Measurements from ENCODE around the gene TBX1. TPM values are rescaled to one million over a fixed set of nuclear protein-coding genes. Genes with fewer than 3 reads are reported as not detected.

TBX1 gene
- total RNA-seq, 1 experiment from 2014 or later, result 3.9 TPM

DNA sequence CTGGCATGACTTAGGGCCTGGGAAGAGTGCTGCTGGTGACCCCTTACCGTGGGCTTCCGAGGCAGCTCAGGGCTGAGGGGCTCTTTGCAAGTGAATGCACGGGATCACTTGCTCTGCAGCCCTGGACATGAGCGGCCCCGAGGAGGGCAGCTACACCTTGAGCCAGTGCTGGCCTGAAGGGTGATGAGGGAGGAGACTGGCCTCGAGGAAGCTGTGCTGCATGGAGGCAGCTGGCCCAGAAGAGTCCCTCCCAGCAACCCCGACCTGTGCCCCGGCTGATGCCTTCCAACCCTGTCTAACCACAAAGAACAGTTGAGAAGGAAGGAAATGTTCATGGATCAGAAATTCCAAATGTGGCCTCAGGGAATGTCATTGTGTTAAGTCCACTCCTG, 45.2 kb downstream of the TBX1 start (continued):
- TF ChIP-seq, protein P1, sequence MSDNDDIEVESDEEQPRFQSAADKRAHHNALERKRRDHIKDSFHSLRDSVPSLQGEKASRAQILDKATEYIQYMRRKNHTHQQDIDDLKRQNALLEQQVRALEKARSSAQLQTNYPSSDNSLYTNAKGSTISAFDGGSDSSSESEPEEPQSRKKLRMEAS (IDR thresholded peaks at IDR 0.05), result no peak
- no peak for TF ChIP-seq RAD21 (IDR thresholded peaks at IDR 0.05; ENCODE audit: low read depth)
- TF ChIP-seq FOSL1 (IDR thresholded peaks at IDR 0.05; ENCODE audit: low read depth), result no peak
- TF ChIP-seq SP1 (IDR thresholded peaks at IDR 0.05; ENCODE audit: low read depth), result no peak
- no peak for TF ChIP-seq TCF7L2 (IDR thresholded peaks at IDR 0.05; ENCODE audit: borderline replicate concordance, extremely low read depth, insufficient read depth, insufficient read length)

DNA sequence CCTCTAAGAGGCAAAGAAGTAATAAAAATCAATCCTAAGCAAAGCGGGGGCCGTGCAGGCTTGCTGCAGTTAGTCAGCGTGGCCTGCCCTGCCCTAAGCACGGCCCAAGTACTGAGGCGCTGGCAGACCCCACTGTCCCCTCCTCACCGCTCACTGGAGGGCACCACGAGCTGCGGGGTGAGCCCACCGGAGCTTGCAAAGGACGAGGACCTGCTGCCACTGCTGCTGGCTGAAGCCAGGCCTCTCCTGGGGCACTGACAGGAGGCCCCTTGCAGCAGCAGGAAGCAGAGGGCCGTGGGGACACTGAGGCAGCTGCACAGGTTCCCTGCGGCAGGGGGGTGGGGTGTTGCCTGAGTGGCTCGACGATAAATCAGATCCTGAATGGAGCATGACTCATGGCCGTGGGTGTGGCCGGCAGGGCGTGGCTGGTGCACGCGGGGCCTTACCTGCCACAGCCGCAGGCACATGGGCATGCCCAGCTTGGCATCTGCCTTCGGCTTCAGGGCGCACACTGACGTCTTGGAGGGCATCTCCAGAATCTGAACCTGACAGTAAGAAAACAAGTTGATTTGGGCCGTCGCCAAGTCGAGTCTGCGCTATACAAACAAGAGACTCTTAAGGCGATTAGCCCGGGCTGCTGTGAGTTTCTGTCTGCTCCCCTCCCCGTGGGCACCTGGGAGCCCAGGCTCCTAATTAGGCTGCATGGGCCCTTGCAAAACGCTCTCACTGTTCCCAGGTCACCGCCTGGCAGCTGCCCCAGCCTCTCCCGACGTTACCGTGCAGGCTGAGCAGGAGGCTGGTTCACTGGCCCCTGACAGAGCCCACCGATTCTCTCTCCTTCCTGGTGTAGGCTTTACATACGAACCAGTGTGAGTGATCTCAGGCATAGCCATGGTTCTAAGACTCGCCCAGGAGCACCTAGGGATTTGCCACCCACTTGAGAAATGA, 45.9 kb downstream of the TBX1 start:
- intact Hi-C loops (cut with micrococcal nuclease), result no loop called here
- H3K9ac ChIP-seq (ENCODE audit: low read length), result peak overlapping the region; percentile 58
- POLR2A ChIA-PET, result no interaction called here

More for the DNA sequence above, 45.9 kb downstream of the TBX1 start:
- Histone ChIP-seq H3K4me2 (ENCODE audit: low read length) (peak overlapping the region; percentile 73), H3K79me2 (ENCODE audit: insufficient read depth, low read length) (no peaks in the 10 kb centered on the region), H3K9me2 (ENCODE audit: insufficient read depth) (no peaks in the 10 kb centered on the region), H3K36me3 (ENCODE audit: control insufficient read depth in 1 of 2, insufficient read depth in 2 of 2, low read length in 2 of 2) (no peaks in the 10 kb centered on the region), H2AFZ (ENCODE audit: low read depth, low read length, poor library complexity, severe bottlenecking) (no peak overlapping the region), H3K9me3 (ENCODE audit: control insufficient read depth in 1 of 2, insufficient read depth in 1 of 2, low read depth in 1 of 2, low read length in 2 of 2) (no peaks in the 10 kb centered on the region), H3K4me3 (replicated peaks in 1 of 2; ENCODE audit: low read depth in 1 of 2, low read length in 2 of 2) (peak overlapping the region; percentile 9 to 28; a peak in 3 of 4 replicates), H3K27ac (ENCODE audit: low read depth, low read length) (peak overlapping the region; percentile 57), H4K20me1 (ENCODE audit: insufficient read depth) (no peaks in the 10 kb centered on the region), H3K4me1 (ENCODE audit: control insufficient read depth in 1 of 2, insufficient read depth in 2 of 2, low read length in 2 of 2) (peaks cover 16 to 20% of the 10 kb centered on the region in 2 experiments), H3K27me3 (ENCODE audit: insufficient read depth, low read length) (no peaks in the 10 kb centered on the region)
- ChIA-PET RAD21 (ENCODE audit: low non-redundant PET in 1 of 2, low total read pairs in 2 of 2, uncharacterized antibody in 2 of 2, unreplicated experiment in 2 of 2) (interaction anchor here in 1 of 2 experiments (1.2 kb wide), 1 partner anchor 76 kb away, joined by 13 read pairs; no protein-coding TSS in a partner anchor), CTCF (no interaction called here)
- TSS peak; percentile 34 for BruUV-seq (replicated peaks)
- TF ChIP-seq POLR2A (IDR thresholded peaks at IDR 0.05; ENCODE audit: borderline replicate concordance, extremely low read depth, insufficient read depth, insufficient read length) (no peak), SP1 (IDR thresholded peaks at IDR 0.05; ENCODE audit: low read depth) (peak; percentile 70), SIN3A (IDR thresholded peaks at IDR 0.05; ENCODE audit: low read depth) (peak; percentile 74), EGR1 (IDR thresholded peaks at IDR 0.05; ENCODE audit: low read depth) (peak; percentile 38; the same call in 1 of the 2 replicates), FOSL1 (IDR thresholded peaks at IDR 0.05; ENCODE audit: low read depth) (peak; percentile 74), JUND (IDR thresholded peaks at IDR 0.05) (peak; percentile 77), EZH2phosphoT487 (IDR thresholded peaks at IDR 0.05; ENCODE audit: borderline replicate concordance) (no peak), SRF (IDR thresholded peaks at IDR 0.05; ENCODE audit: low read depth) (no peak)
- TF ChIP-seq, protein P1 (IDR thresholded peaks at IDR 0.05), result peak; percentile 97
- ATAC-seq (peak; percentile 95), DNase-seq (ENCODE audit: low read depth, low spot score) (peak; percentile 38)

Measured in HCT116 (cell line).